ENCODE results near the gene ZNF169.

DNA sequence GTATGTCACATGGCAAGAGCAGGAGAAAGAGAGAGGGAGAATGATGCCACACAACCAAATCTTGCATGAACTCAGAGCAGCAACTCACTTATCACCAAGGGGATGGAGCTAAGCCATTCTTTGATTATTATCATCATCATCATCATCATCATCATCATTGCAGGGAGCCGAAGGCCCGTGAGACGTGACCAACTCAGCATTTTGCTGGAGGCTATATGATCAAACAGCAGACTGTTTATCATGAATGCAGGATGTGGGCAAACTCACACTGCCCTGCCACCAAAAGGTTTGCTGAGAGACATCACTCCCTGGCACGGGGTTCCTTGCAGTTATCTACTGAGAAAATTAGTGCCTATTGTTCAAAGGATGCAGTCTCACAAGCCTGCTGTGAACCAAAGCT is 8.6 kb upstream of the ZNF169 start:
- no peak for TF ChIP-seq POLR2A (IDR thresholded peaks at IDR 0.05)
- TF ChIP-seq, protein P1, sequence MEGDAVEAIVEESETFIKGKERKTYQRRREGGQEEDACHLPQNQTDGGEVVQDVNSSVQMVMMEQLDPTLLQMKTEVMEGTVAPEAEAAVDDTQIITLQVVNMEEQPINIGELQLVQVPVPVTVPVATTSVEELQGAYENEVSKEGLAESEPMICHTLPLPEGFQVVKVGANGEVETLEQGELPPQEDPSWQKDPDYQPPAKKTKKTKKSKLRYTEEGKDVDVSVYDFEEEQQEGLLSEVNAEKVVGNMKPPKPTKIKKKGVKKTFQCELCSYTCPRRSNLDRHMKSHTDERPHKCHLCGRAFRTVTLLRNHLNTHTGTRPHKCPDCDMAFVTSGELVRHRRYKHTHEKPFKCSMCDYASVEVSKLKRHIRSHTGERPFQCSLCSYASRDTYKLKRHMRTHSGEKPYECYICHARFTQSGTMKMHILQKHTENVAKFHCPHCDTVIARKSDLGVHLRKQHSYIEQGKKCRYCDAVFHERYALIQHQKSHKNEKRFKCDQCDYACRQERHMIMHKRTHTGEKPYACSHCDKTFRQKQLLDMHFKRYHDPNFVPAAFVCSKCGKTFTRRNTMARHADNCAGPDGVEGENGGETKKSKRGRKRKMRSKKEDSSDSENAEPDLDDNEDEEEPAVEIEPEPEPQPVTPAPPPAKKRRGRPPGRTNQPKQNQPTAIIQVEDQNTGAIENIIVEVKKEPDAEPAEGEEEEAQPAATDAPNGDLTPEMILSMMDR (IDR thresholded peaks at IDR 0.05) = no peak
